Astrocyte (in vitro differentiated cells and primary cell): Measurements from ENCODE around the gene ZFP1. TPM values are rescaled to one million over a fixed set of nuclear protein-coding genes. Genes with fewer than 3 reads are reported as not detected.

Experiments used
- DNase-seq: peaks from one replicate; pipeline ENCODE4 v3.0.0-alpha.2; 2010; ENCODE audit warnings: low read depth
- FAIRE-seq: peaks from 2 replicates; lab custom pipeline; 2011; peaks lifted over from hg19 to GRCh38; lab: Jason Lieb, UNC
- H2AFZ ChIP-seq: 2 replicates; pipeline ENCODE4 v1.6.0; 2012; ENCODE audit warnings: low read depth, low read length, inconsistent platforms
- H3K27ac ChIP-seq: 2 replicates; pipeline ENCODE4 v1.5.1; 2011; ENCODE audit warnings: low read depth, low read length, inconsistent platforms
- H3K27me3 ChIP-seq: 2 replicates; pipeline ENCODE4 v1.6.0; 2011; ENCODE audit warnings: low read length, inconsistent platforms; ENCODE audit not compliant: insufficient read depth
- H3K36me3 ChIP-seq: 2 replicates; pipeline ENCODE4 v1.5.1; 2011; ENCODE audit warnings: low read length, inconsistent platforms; ENCODE audit not compliant: insufficient read depth
- H3K4me1 ChIP-seq: 2 replicates; pipeline ENCODE4 v1.5.1; 2011; ENCODE audit warnings: low read length, inconsistent platforms; ENCODE audit not compliant: insufficient read depth
- H3K4me2 ChIP-seq: 2 replicates; pipeline ENCODE4 v1.6.0; 2012; ENCODE audit warnings: low read length, inconsistent platforms
- H3K4me3 ChIP-seq: 2 replicates; pipeline ENCODE4 v1.5.1; 2011; ENCODE audit warnings: low read depth, mild to moderate bottlenecking, low read length, inconsistent platforms; ENCODE audit not compliant: insufficient read depth
- H3K79me2 ChIP-seq: 2 replicates; pipeline ENCODE4 v1.6.0; 2012; ENCODE audit warnings: mild to moderate bottlenecking, low read length, inconsistent platforms; ENCODE audit not compliant: insufficient read depth
- H3K9ac ChIP-seq: 2 replicates; pipeline ENCODE4 v1.6.0; 2012; ENCODE audit warnings: mild to moderate bottlenecking, low read length, inconsistent platforms
- H3K9me3 ChIP-seq: 2 replicates; pipeline ENCODE4 v1.5.1; 2012; ENCODE audit warnings: low read depth, mild to moderate bottlenecking, low read length, inconsistent platforms; ENCODE audit not compliant: insufficient read depth
- H4K20me1 ChIP-seq: 2 replicates; pipeline ENCODE4 v1.6.0; 2012; ENCODE audit warnings: low read length, inconsistent platforms; ENCODE audit not compliant: insufficient read depth
- H3K27ac Mint-ChIP-seq: one replicate; pipeline ENCODE4 v1.8.0; 2021; ENCODE audit warnings: mild to moderate bottlenecking, mixed read lengths; ENCODE audit not compliant: unreplicated experiment
- H3K27me3 Mint-ChIP-seq: one replicate; pipeline ENCODE4 v1.8.0; 2021; ENCODE audit warnings: low read depth, mixed read lengths; ENCODE audit not compliant: unreplicated experiment
- H3K36me3 Mint-ChIP-seq: one replicate; pipeline ENCODE4 v1.8.0; 2021; ENCODE audit warnings: low read depth, mixed read lengths; ENCODE audit not compliant: unreplicated experiment
- H3K4me1 Mint-ChIP-seq: one replicate; pipeline ENCODE4 v1.8.0; 2021; ENCODE audit warnings: low read depth, mixed read lengths; ENCODE audit not compliant: unreplicated experiment
- H3K4me3 Mint-ChIP-seq: one replicate; pipeline ENCODE4 v1.8.0; 2021; ENCODE audit warnings: mild to moderate bottlenecking, moderate library complexity, mixed read lengths; ENCODE audit not compliant: unreplicated experiment
- H3K9me3 Mint-ChIP-seq: one replicate; pipeline ENCODE4 v1.8.0; 2021; ENCODE audit warnings: mild to moderate bottlenecking, mixed read lengths; ENCODE audit not compliant: unreplicated experiment
- EZH2 ChIP-seq: IDR thresholded peaks from 2 replicates; pipeline ENCODE4 v1.6.1; 2012; ENCODE audit warnings: mild to moderate bottlenecking, low read length, inconsistent platforms; ENCODE audit not compliant: insufficient read depth
- total RNA-seq: library from RNA; stranded (reverse); gene quantifications from 2 replicates; pipeline ENCODE4 v1.2.1, GENCODE V29; 2021
- TF ChIP-seq, protein P1 (sequence below): IDR thresholded peaks from 2 replicates; pipeline ENCODE4 v1.5.1; 2011; ENCODE audit warnings: low read depth, mild to moderate bottlenecking, inconsistent platforms, low read length, moderate library complexity; ENCODE audit not compliant: insufficient read depth

ZFP1 gene
- total RNA-seq, 1 donor from 2014 or later, result 8.2 TPM

DNA sequence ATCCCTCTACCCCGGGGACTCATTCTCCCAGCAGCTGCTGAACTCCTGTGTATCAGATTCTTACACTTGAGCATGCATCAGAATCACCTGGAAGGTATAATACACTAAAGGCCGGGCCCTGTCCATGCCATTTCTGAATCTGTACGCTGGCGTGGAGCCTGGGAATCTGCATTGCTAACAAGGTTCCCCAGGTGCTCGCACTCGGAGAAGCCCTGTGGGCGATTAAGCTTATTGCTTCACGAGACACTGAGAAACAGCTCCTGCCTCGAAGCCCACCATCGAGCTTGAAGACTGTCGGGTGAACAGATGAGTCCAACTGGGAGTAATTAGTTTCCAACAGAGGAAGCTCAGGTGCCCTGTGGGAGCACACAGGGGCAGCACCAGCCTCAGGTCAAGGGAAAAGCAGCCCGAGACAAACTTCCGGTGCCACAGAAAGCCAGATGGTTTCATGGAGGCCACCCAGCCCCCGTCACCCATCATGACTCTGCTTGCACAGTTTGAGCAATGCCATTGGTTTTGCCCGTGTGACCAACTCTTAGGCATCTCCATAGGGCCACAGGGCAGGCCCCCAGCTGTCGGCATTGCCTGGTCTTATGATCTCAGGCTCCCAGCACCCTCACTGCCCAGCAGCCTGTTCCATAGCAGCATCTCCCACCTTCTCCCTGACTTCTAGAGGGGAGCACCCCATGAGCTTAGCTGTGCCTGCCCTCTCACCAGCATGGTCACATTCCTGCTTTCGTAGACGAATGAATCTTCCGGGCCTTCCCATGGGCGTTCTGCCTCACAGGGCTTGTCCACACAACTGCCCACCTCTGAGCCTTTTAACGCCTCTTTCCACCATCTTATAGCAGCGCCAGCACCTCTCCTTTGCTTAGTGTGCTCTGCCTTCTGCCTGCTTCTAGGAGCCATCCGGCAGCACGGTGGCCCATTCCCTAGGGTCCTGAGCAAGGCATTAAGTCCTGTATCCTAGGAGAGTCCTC, 47.8 kb downstream of the ZFP1 start:
- H3K9me3 ChIP-seq, result no peaks in the 10 kb centered on the region
- H3K4me1 Mint-ChIP-seq, result no peaks in the 10 kb centered on the region
- H3K9ac ChIP-seq, result no peak overlapping the region
- no peaks in the 10 kb centered on the region for H3K4me1 ChIP-seq
- H3K27me3 ChIP-seq, result no peaks in the 10 kb centered on the region
- no peak overlapping the region for H3K4me2 ChIP-seq
- no peaks in the 10 kb centered on the region for H3K36me3 ChIP-seq
- H4K20me1 ChIP-seq, result no peaks in the 10 kb centered on the region
- H3K27ac Mint-ChIP-seq, result no peak overlapping the region
- TF ChIP-seq, protein P1, sequence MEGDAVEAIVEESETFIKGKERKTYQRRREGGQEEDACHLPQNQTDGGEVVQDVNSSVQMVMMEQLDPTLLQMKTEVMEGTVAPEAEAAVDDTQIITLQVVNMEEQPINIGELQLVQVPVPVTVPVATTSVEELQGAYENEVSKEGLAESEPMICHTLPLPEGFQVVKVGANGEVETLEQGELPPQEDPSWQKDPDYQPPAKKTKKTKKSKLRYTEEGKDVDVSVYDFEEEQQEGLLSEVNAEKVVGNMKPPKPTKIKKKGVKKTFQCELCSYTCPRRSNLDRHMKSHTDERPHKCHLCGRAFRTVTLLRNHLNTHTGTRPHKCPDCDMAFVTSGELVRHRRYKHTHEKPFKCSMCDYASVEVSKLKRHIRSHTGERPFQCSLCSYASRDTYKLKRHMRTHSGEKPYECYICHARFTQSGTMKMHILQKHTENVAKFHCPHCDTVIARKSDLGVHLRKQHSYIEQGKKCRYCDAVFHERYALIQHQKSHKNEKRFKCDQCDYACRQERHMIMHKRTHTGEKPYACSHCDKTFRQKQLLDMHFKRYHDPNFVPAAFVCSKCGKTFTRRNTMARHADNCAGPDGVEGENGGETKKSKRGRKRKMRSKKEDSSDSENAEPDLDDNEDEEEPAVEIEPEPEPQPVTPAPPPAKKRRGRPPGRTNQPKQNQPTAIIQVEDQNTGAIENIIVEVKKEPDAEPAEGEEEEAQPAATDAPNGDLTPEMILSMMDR, result no peak
- TF ChIP-seq EZH2, result no peak
- no peaks in the 10 kb centered on the region for H3K36me3 Mint-ChIP-seq
- H3K4me3 ChIP-seq, result no peak overlapping the region
- H2AFZ ChIP-seq, result no peak overlapping the region
- H3K27me3 Mint-ChIP-seq, result peaks cover 15% of the 10 kb centered on the region
- no peak overlapping the region for H3K27ac ChIP-seq
- no peaks in the 10 kb centered on the region for H3K79me2 ChIP-seq
- no peak overlapping the region for H3K4me3 Mint-ChIP-seq
- peaks cover 24% of the 10 kb centered on the region for H3K9me3 Mint-ChIP-seq
- FAIRE-seq, result no peak
- DNase-seq, result no peak

DNA sequence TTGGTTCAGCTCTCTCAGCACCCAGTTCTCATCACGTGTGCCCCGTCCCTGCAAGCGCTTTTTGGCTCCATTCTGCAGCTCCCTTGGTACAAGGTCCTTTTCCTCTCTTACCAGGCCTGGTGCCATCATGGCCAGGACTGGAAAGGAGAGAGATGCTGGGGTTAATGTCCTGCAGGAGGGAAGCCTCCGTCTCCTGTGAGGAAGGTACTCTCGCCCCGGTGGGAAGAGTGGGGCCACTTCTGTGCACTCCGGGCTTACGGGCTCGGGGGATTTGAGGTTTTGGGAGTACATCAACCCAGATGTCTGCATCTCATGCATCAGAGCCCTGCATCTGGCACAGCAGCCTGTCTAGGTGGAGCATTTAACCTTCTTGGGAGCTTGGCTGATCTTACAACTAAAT, 48.5 kb downstream of the ZFP1 start:
- Histone ChIP-seq H3K27ac (no peak overlapping the region), H4K20me1 (no peaks in the 10 kb centered on the region), H3K9me3 (no peaks in the 10 kb centered on the region), H3K9ac (no peak overlapping the region), H3K27me3 (no peaks in the 10 kb centered on the region), H3K36me3 (no peaks in the 10 kb centered on the region), H2AFZ (no peak overlapping the region), H3K4me2 (no peak overlapping the region), H3K4me1 (no peaks in the 10 kb centered on the region), H3K79me2 (no peaks in the 10 kb centered on the region), H3K4me3 (no peak overlapping the region)
- FAIRE-seq (no peak), DNase-seq (no peak)
- Mint-ChIP-seq H3K36me3 (no peaks in the 10 kb centered on the region), H3K9me3 (peaks cover 24% of the 10 kb centered on the region), H3K27ac (no peak overlapping the region), H3K27me3 (peaks cover 15% of the 10 kb centered on the region), H3K4me1 (no peaks in the 10 kb centered on the region), H3K4me3 (no peak overlapping the region)
- TF ChIP-seq EZH2, result no peak
- TF ChIP-seq, protein P1, result no peak
